ES-I3 (cell line): ENCODE results near the gene DCP1B.
"Not testable (repeated sequence)": the region's sequence is repeated elsewhere in the genome, so short reads cannot be mapped to it uniquely, and the experiment has no call there.

Experiments used
- H3K36me3 ChIP-seq: 2 replicates; pipeline ENCODE4 v1.6.1; 2013; ENCODE audit warnings: mild to moderate bottlenecking, low read length, control low read depth, moderate library complexity; ENCODE audit not compliant: insufficient read depth
- H3K4me1 ChIP-seq: 2 replicates; pipeline ENCODE4 v1.6.1; 2013; ENCODE audit warnings: mild to moderate bottlenecking, control low read depth, low read length; ENCODE audit not compliant: insufficient read depth
- H3K9ac ChIP-seq: 2 replicates; pipeline ENCODE4 v1.6.1; 2013; ENCODE audit warnings: low read depth, mild to moderate bottlenecking, low read length, moderate library complexity
- H3K9me3 ChIP-seq: 2 replicates; pipeline ENCODE4 v1.6.1; 2013; ENCODE audit warnings: mild to moderate bottlenecking, low read length, moderate library complexity; ENCODE audit not compliant: control insufficient read depth, insufficient read depth

Gene DCP1B

DNA sequence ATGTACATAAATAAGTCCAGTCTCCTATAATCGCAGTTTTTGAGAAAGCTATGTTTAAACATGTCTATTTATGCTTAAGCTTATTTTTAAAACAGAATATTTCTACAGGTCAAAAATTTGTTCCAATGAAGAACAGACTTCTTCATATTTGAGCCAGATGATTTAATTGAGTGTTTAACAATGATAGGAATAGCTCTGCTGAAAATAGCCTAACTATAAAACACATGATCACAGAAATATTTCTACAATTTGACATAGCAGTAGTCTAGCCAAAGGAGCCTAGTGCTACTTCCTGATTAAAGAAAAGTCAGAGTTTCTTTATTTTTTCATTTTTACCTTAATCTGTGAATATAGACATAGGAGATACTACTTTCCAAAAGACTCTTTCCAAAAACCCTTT, 29.4 kb downstream of the DCP1B start:
- H3K36me3 ChIP-seq = no peaks in the 10 kb centered on the region
- H3K9ac ChIP-seq = no peak overlapping the region
- peaks cover 3% of the 10 kb centered on the region; the same call in 1 of the 2 replicates for H3K4me1 ChIP-seq
- no peaks in the 10 kb centered on the region for H3K9me3 ChIP-seq

DNA sequence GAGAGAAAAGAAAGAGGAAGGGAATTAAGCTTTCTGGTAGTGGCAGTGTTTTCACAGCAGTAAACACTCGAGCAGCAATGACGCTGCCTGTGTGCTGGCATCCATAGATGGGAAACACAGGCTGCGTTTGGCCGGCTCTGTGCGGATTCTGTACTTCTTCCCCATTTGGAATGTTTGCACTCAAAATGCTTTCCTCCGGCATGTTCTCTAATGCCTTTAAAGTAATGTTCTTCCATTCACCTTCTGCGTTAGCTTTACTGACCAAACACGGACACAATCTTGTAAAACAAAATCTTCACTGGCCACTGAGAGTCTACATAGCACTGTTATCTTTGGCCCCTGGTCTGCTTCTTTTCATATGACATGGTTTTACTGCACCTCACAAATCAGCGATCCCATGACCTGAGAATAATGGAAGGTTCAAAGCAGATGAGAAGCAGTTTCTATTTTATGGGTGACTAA, 31.4 kb downstream of the DCP1B start:
- H3K9me3 ChIP-seq = no peaks in the 10 kb centered on the region
- no peaks in the 10 kb centered on the region for H3K36me3 ChIP-seq
- H3K9ac ChIP-seq = no peak overlapping the region
- no peaks in the 10 kb centered on the region for H3K4me1 ChIP-seq

DNA sequence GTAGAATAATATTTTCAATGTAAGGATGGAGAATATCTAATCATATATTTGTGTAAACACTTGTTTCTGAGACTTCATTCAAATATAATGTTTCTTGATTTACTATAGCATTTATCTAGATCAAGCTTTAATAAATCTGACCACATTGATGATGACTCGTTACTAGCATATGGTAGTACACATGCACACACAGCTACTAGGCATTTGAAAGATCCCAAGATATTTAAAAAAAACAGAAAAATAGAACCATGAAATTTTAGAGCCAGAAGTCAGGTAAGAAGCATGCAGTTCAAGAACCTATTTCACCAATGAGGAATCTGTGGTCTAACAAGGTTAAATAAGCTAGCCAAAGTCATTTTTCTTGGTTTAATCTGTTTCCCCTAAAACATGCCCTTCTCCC, 32.0 kb downstream of the DCP1B start:
- Histone ChIP-seq H3K36me3 (no peaks in the 10 kb centered on the region; the same call in 1 of the 2 replicates), H3K9ac (no peak overlapping the region), H3K4me1 (no peaks in the 10 kb centered on the region), H3K9me3 (no peaks in the 10 kb centered on the region)

DNA sequence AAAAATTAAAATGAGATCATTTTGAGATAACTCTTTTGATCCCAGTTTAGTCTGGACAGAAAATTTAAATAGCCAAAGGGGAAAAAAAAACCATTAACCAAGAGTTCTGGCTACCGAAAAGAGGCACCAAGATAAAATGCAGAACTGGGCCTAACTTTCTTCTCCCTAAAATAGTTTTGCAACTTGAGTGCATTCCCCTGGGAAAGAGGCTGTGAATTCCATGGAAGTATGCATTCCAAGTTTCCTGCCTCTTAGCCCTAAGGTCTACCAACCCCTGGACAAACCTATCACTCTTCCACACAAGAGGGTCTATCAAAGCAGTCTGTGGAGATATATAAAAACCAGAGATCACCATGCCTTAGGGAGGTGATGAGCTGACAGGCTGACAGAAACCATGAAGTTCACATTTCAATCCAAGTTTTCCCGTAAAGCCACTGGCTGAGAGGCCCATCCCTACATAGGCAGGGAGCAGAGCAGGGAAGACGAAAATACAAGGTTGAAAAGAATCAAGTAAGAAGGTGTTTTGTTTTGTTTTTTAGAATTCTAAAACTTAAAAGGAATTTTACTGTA, 33.8 kb downstream of the DCP1B start:
- Histone ChIP-seq H3K4me1 (no peaks in the 10 kb centered on the region), H3K9ac (no peak overlapping the region), H3K36me3 (no peaks in the 10 kb centered on the region; the same call in none of the 2 replicates), H3K9me3 (no peaks in the 10 kb centered on the region)

DNA sequence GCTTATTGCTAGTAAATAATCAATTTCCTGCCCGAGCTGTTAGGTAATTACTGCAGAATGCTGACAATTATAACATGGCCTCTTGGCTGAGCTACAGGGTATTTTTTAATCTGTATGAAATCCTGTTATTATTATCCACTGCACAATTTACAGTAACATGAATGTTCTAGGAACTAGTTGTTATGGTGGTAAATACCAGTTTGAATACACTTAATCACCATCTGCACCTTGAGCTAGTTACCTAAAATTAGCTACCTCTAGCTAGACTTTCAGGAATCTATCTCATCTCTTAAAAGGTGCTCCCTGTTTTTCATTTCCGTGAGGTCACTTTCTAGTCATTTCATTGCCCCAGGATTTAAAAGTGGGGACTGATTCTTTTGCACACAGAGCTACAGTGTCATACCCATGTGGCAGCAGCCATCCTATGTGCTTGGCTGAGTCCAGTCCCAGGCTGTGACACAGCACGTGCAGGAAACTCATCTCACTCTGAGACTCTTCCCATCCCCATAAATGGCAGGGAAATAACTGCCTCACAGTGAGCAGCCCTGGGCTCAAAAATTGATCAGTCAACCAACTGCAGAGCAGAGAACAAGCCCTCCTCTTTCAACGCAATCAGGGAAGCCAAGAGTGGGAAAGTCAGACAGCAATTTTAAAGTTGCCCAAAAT, 37.6 kb downstream of the DCP1B start:
- Histone ChIP-seq H3K36me3 (peaks cover 5% of the 10 kb centered on the region), H3K9me3 (no peaks in the 10 kb centered on the region), H3K4me1 (no peaks in the 10 kb centered on the region), H3K9ac (no peak overlapping the region)

DNA sequence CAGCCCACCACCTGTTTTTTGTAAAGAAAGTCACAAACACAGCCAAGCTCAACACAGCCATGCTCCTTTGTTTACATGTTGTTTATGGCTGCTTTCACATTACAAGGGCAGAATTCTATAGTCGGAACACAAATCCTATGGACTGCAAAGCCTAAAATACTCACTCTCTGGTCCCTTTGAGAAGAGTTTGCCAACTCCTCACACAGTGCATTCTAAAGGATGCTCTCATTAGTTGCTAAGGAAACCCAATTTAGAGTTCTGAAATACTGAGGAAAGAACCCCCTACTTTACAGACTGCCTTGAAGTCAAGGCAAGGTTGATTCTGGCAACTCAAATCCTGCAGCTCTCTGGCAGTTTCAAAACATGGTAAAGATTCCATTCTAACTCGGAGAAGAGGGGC, 38.3 kb downstream of the DCP1B start:
- Histone ChIP-seq H3K9me3 (no peaks in the 10 kb centered on the region), H3K4me1 (no peaks in the 10 kb centered on the region), H3K36me3 (peaks cover 8% of the 10 kb centered on the region), H3K9ac (no peak overlapping the region)

DNA sequence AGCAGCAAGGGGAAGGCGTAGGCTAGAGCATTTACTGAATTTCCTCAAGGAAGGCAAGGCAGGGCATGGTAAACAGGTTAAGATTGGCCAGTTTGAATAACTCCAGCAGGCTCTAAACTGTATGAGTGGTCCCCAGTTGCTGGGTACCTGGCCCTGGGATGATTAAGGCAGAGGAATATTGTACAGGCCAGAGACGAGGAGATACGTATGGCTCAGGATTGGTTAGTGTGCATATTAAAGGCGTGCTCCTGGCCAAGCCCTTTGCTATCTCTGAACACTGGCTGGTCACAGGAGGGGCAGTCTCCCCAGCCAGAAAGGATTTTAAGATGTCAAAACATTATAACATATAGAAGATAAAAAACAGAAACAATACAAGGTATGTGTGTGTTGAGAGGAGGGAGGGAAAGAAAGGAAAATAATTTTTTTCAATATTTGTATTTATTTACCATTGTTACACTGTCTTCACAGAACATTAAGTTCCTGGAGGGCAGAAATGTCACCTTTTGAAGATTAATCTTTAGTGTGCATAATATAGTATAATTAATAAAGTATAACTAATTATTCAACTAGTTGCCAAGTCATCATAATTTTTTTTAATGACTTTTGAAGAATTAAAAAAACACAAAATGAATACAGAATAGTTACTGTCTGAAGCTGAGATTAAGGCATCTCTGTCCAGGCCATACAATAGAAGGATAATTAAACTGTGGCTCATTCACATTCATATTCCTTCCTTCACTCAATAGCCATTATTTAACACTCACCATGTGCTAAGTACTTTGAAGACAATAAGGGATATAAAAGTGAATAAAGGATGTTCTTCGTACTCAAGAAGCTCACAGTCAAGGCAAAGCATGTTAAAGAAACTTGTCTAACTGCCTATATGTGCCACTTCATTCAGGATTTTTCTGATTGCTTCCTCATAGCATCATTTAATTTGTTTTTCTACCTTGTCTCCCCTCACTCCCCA, 41.9 kb downstream of the DCP1B start:
- Histone ChIP-seq H3K36me3 (peaks cover 12% of the 10 kb centered on the region), H3K9me3 (no peaks in the 10 kb centered on the region), H3K9ac (no peak overlapping the region), H3K4me1 (no peaks in the 10 kb centered on the region)

DNA sequence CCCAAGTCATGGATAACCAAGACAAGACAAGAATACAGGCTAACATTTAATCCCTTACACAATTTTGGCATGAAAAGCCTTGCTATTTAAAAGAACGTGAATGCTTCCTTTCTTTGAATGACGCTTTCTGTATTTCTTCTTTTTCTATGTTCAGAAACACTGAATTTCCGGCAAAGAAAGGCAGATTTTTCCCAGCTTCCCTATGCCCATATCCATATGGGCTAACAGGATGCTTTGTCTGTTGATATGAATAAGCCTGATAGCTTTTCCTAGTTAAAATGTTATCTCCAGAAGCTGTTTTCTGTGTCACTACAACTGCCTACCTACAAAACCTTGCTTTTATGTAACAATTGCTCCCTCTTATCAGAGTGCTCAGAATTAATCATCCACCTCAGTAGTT, 47.5 kb downstream of the DCP1B start:
- Histone ChIP-seq H3K9me3 (no peaks in the 10 kb centered on the region), H3K36me3 (peaks cover 19% of the 10 kb centered on the region), H3K4me1 (no peaks in the 10 kb centered on the region), H3K9ac (no peak overlapping the region)

DNA sequence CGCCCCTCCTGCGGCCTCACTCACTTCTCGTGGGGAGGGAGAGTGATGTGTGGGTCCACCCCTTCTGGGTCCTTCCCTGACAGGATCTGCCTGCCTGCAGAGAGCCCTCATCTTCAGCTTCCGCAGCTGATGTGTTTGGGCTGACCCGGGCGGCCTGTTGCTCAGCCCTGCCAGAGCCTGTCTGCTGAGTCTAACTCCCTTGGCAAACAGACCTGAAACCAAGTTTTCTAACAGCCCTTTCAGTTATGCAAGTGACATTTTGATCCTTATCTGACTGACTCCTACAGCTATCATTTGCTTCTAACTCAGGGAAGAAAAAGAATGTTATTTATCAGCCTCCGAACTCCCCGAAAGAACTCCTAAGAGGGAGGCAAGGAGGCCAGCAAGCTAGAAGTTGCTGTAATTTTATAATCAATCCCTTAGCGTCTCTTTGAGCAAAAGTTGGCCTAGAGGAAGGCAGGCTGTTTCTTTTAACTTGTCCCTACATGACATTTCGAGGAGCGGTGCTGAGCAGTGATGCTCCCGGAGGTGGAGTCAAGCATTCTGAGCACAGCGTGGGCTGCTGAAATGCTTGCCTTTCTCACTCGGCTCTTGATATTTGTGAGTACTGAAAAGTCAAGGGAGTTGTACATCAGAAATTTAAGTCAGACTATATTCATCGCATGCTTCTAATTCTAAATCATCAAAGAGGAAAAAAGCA, 54.3 kb downstream of the DCP1B start:
- peaks cover 9% of the 10 kb centered on the region; the same call in 1 of the 2 replicates for H3K4me1 ChIP-seq
- H3K36me3 ChIP-seq = peaks cover 15% of the 10 kb centered on the region
- no peaks in the 10 kb centered on the region for H3K9me3 ChIP-seq
- no peak overlapping the region for H3K9ac ChIP-seq

DNA sequence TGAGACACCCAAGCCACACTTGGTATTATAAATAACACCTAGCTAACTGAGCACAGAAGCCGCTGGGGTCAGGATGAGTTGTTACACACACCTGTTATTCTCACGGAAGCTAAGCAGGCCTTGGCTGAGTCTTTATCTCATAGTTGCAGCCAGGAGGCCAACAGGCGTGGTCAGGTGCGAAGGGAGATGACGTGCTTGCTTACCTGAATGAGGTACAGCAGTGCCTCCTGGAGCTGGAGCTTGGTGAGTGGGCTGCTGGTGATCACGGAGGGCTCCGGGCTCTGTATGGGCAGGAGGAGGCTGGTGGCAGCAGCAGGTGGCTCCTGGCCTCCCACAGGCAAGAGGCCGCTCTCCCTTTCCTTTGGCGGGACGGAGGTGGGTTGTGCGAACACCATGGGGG, 55.4 kb downstream of the DCP1B start:
- no peak overlapping the region for H3K9ac ChIP-seq
- H3K9me3 ChIP-seq = no peaks in the 10 kb centered on the region
- H3K4me1 ChIP-seq = peaks cover 9% of the 10 kb centered on the region; the same call in 1 of the 2 replicates
- H3K36me3 ChIP-seq = peaks cover 12% of the 10 kb centered on the region

DNA sequence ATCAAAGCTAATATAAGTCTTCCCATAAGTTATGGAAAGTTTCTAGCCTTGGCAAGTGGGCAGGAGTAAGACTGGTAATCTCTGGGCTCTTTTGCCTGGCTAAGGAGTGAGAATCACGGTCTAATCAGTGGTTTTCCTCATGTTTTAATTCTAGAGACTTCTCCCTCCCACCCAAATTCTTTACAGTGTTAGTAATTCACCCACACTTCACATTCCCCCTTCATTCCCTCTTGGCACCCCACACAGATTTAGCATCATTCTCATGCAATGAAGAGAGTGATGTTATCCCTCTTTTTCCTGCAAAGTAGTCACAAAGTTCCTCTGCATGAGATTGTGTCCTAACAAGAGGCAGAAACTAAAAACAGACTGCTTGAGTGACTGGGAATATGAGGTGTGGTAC, 57.2 kb downstream of the DCP1B start:
- no peak overlapping the region for H3K9ac ChIP-seq
- peaks cover 9% of the 10 kb centered on the region; the same call in 1 of the 2 replicates for H3K4me1 ChIP-seq
- H3K36me3 ChIP-seq = peaks cover 4% of the 10 kb centered on the region
- H3K9me3 ChIP-seq = no peaks in the 10 kb centered on the region

DNA sequence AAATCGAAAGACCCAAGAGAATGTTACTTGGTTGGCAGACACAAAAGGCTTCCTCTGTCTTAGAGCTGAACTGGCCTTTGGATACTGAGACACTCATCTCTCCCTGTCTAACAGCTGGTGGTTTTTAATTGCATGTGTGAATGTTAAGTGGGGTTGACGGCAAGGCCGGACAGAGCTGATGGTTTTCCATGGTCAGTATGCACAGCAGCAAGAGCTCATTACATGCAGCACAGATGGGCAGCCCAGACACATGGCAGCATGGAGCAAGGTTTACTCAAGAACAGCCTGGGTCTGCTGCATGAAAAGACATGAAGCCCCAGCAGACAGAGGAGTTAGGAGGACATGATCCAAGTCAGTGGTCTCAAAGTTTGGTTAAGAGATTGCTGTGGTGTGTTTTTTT, 58.0 kb downstream of the DCP1B start:
- Histone ChIP-seq H3K9me3 (no peaks in the 10 kb centered on the region), H3K36me3 (peaks cover 4% of the 10 kb centered on the region), H3K4me1 (peaks cover 9% of the 10 kb centered on the region; the same call in 1 of the 2 replicates), H3K9ac (no peak overlapping the region)

DNA sequence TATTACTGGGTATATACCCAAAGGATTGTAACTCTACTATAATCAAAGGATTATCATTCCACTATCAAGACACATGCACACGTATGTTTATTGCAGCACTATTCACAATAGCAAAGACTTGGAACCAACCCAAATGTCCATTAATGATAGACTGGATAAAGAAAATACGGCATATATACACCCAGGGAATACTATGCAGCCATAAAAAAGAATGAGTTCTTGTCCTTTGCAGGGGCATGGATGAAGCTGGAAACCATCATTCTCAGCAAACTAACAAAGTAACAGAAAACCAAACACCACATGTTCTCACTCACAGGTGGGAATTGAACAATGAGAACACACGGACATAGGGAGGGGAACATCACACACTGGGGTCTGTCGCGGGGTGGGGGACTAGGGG, 58.8 kb downstream of the DCP1B start:
- H3K9me3 ChIP-seq, H3K9ac ChIP-seq, H3K4me1 ChIP-seq, H3K36me3 ChIP-seq: not testable (repeated sequence)
